GM12878 (cell line): ENCODE measurements around the gene TTC39A. TPM values are rescaled to one million over a fixed set of nuclear protein-coding genes. Genes with fewer than 3 reads are reported as not detected.

ENCODE experiments used
- ATAC-seq: fragments of 200-7000 bp; cut with Tn5 transposase; 3 replicates; pipeline ENCODE4 v1.9.1; 2020; ENCODE audit warnings: mild to moderate bottlenecking, moderate library complexity
- BruUV-seq: library from RNA; stranded (reverse); fragments of 400-500 nt; replicated peaks from 2 replicates; lab custom pipeline; 2021; lab: Mats Ljungman, UMichigan
- CTCF ChIA-PET: fragments of 300-600 bp; sonication (Branson Sonifier 250); formaldehyde crosslinking; extraction: SDS; loops from one replicate; lab custom pipeline; 2021; ENCODE audit warnings: inconsistent platforms; lab: Yijun Ruan, JAX
- POLR2A ChIA-PET: fragments of 350-600 bp; formaldehyde crosslinking; extraction: SDS; loops from one replicate; lab custom pipeline; 2021; ENCODE audit warnings: inconsistent platforms; lab: Charles Lee
- RAD21 ChIA-PET: fragments of 300-600 bp; sonication (Branson Sonifier 250); formaldehyde crosslinking; loops from one replicate; lab custom pipeline; 2023; ENCODE audit warnings: antibody characterized with exemption; ENCODE audit not compliant: unreplicated experiment; lab: Charles Lee
- SMC1A ChIA-PET: fragments of 300-600 bp; sonication (Branson Sonifier 250); formaldehyde crosslinking; loops from one replicate; lab custom pipeline; 2023; ENCODE audit not compliant: unreplicated experiment, uncharacterized antibody; lab: Charles Lee
- DNase-seq: peaks from one replicate; pipeline ENCODE4 v3.0.0-alpha.2; 2011; ENCODE audit warnings: low read depth, low spot score
- FAIRE-seq: peaks from 3 replicates; lab custom pipeline; 2011; peaks lifted over from hg19 to GRCh38; lab: Jason Lieb, UNC
- H2AFZ ChIP-seq: 2 replicates; pipeline ENCODE4 v1.6.0; 2011; ENCODE audit warnings: low read depth, low read length, control low read depth; ENCODE audit not compliant: control insufficient read depth
- H3K27ac ChIP-seq: 2 replicates; pipeline ENCODE4 v1.5.1; 2011; ENCODE audit warnings: control low read depth; ENCODE audit not compliant: control insufficient read depth, insufficient read depth
- H3K27me3 ChIP-seq, 2 experiments: replicated peaks in 1 of 2; 2 replicates each; pipeline versions ENCODE4 v1.6.0 to v1.6.1; 2011; ENCODE audit warnings: low read length in 1 of 2; ENCODE audit not compliant: control insufficient read depth in 2 of 2, insufficient read depth in 2 of 2
- H3K36me3 ChIP-seq, 2 experiments: 2 replicates each; pipeline ENCODE4 v1.5.1; 2011; ENCODE audit warnings: low read length in 1 of 2; ENCODE audit not compliant: control insufficient read depth in 2 of 2, insufficient read depth in 2 of 2
- H3K4me1 ChIP-seq: 2 replicates; pipeline ENCODE4 v1.6.1; 2011; ENCODE audit warnings: mild to moderate bottlenecking, low read length, moderate library complexity, mixed read lengths; ENCODE audit not compliant: control insufficient read depth, insufficient read depth
- H3K4me2 ChIP-seq: 2 replicates; pipeline ENCODE4 v1.6.0; 2011; ENCODE audit warnings: control low read depth; ENCODE audit not compliant: control insufficient read depth, insufficient read depth
- H3K4me3 ChIP-seq: fragments of 200-600 bp; sonication (generic); 2 replicates; pipeline ENCODE4 v1.5.1; 2016
- H3K79me2 ChIP-seq: 2 replicates; pipeline ENCODE4 v1.6.0; 2011; ENCODE audit warnings: low read length; ENCODE audit not compliant: control insufficient read depth, insufficient read depth
- H3K9ac ChIP-seq: 2 replicates; pipeline ENCODE4 v1.8.0; 2011; ENCODE audit warnings: low read length, control low read depth, mixed read lengths; ENCODE audit not compliant: control insufficient read depth, insufficient read depth
- H3K9me3 ChIP-seq: replicated peaks from 3 replicates; pipeline ENCODE4 v1.5.1; 2011; ENCODE audit warnings: mild to moderate bottlenecking, low read length; ENCODE audit not compliant: control insufficient read depth, insufficient read depth
- H4K20me1 ChIP-seq: 2 replicates; pipeline ENCODE4 v1.6.0; 2011; ENCODE audit not compliant: control insufficient read depth, insufficient read depth
- CBX5 ChIP-seq: sonication (generic); IDR thresholded peaks from 2 replicates; pipeline ENCODE4 v1.6.1; 2016; ENCODE audit warnings: low read depth, moderate library complexity, mild to moderate bottlenecking, inconsistent platforms
- CEBPB ChIP-seq, 2 experiments: fragments of 150-350 bp in 1 of 2; IDR thresholded peaks; 2 replicates each; pipeline ENCODE4 v1.6.1; 2012 to 2014; ENCODE audit warnings: low read depth in 2 of 2, low read length in 2 of 2, borderline replicate concordance in 1 of 2, inconsistent platforms in 1 of 2
- MEF2A ChIP-seq: IDR thresholded peaks from 2 replicates; pipeline ENCODE4 v1.6.1; 2011; ENCODE audit warnings: low read depth, mild to moderate bottlenecking, low read length, moderate library complexity; ENCODE audit not compliant: insufficient read depth
- PAX8 ChIP-seq: fragments of 450-650 bp; IDR thresholded peaks from 2 replicates; pipeline ENCODE4 v1.6.1; 2017; ENCODE audit warnings: mild to moderate bottlenecking, moderate library complexity
- POU2F2 ChIP-seq: IDR thresholded peaks from 3 replicates; pipeline ENCODE4 v1.6.1; 2011; ENCODE audit warnings: low read depth, mild to moderate bottlenecking, low read length, borderline replicate concordance
- SREBF1 ChIP-seq: IDR thresholded peaks from 2 replicates; pipeline ENCODE4 v1.6.1; 2012; ENCODE audit warnings: mild to moderate bottlenecking, low read length
- ZNF274 ChIP-seq: IDR thresholded peaks from one replicate; pipeline ENCODE4 v1.8.0; 2011; ENCODE audit not compliant: insufficient read length, insufficient read depth
- whole genome bisulfite sequencing: methylation state at CpG from one replicate; pipeline ENCODE4 v1.1.6; 2016; ENCODE audit warnings: low lambda C conversion rate; ENCODE audit not compliant: insufficient replicate concordance, insufficient coverage; ENCODE audit errors: missing lambda C conversion rate; 5-methylcytosine and 5-hydroxymethylcytosine counted together
- in situ Hi-C: fragments of 300-500 bp; cut with MboI; formaldehyde crosslinking; loops from 9 replicates; pipeline ENCODE4 v1.14.3; 2018; ENCODE audit warnings: mixed read lengths
- intact Hi-C: fragments of 100-400 bp; cut with micrococcal nuclease; formaldehyde crosslinking; loops from one replicate; pipeline ENCODE4 v1.14.2; 2022; ENCODE audit not compliant: unreplicated experiment
- polyA plus RNA-seq, 11 experiments: library from polyadenylated mRNA; depleted of rRNA in 4 of 11; unstranded in 6 of 11; stranded (reverse) in 5 of 11; fragments of >200 nt; fragmentation: Nextera tagmentation in 4 of 11; fragmentation: Illumina TruSeq in 1 of 11; extraction: Ambion mirVana in 4 of 11; extraction: Trizol in 1 of 11; gene quantifications; 1 replicate in 1 of 11; 2 replicates in 10 of 11; pipeline versions ENCODE4 v1.2.1 to v1.2.3, GENCODE V29; 2011 to 2016; ENCODE audit warnings: inconsistent platforms in 2 of 11, missing spikeins in 2 of 11, low read depth in 1 of 11
- total RNA-seq, 4 experiments: library from RNA; depleted of rRNA in 3 of 4; stranded (reverse); fragments of >200 nt in 3 of 4; fragmentation: Illumina TruSeq in 1 of 4; extraction: Trizol in 1 of 4; gene quantifications; 2 replicates each; pipeline versions ENCODE4 v1.2.1 to v1.2.3, GENCODE V29; 2013 to 2021
- TF ChIP-seq, protein P1 (sequence below): IDR thresholded peaks from 2 replicates; pipeline ENCODE4 v1.6.1; 2011; ENCODE audit warnings: borderline replicate concordance, low read depth, mild to moderate bottlenecking, moderate library complexity, mixed read lengths, low read length; ENCODE audit not compliant: insufficient read depth; ENCODE audit errors: extremely low read length

Gene TTC39A
- total and polyA plus RNA-seq, 10 of the 15 experiments (the other 5 are each of a cell fraction or from before 2014, with no cell fraction given) = 0.18 to 3.0 (median 1.2) TPM

DNA sequence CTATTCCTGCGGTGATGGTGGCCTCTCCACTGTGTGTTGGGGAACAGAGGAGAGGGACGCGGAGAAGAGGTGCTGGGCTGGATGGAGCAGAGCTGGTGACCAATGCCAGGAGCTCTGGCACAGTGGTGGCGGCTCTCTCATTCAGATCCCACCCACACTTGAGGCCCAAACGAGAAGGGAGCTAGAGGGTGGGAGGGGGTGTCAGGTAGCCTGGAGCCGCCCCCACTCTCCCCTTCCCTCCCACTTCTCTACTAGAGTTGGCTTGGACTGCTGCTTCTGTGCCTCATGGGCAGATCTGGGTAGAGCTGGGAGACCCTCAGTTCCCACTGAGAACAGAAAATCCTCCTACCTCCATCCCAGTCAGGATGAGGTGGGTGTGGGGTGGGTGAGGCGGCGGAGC, 3.5 kb downstream of the TTC39A start:
- in situ Hi-C loops (no loop called here), intact Hi-C loops (no loop called here)
- Histone ChIP-seq H3K4me1 (peaks cover 9% of the 10 kb centered on the region), H3K27ac (no peak overlapping the region), H3K79me2 (no peaks in the 10 kb centered on the region), H3K9ac (no peak overlapping the region), H3K4me3 (no peak overlapping the region), H2AFZ (no peak overlapping the region), H3K4me2 (no peak overlapping the region), H3K27me3 (peaks cover 2 to 4% of the 10 kb centered on the region in 2 experiments; a peak in 3 of 4 replicates), H4K20me1 (no peaks in the 10 kb centered on the region), H3K36me3 (no peaks in the 10 kb centered on the region), H3K9me3 (no peaks in the 10 kb centered on the region)
- ATAC-seq (no peak), DNase-seq (no peak), FAIRE-seq (no peak)
- RAD21 ChIA-PET = no interaction called here
- TF ChIP-seq PAX8 (no peak), MEF2A (no peak), ZNF274 (no peak)
- SMC1A ChIA-PET = no interaction called here
- POLR2A ChIA-PET = no interaction called here
- CTCF ChIA-PET = no interaction called here
- WGBS = 59% methylated on average over 8 of the region's 8 CpGs
- no TSS peak for BruUV-seq

DNA sequence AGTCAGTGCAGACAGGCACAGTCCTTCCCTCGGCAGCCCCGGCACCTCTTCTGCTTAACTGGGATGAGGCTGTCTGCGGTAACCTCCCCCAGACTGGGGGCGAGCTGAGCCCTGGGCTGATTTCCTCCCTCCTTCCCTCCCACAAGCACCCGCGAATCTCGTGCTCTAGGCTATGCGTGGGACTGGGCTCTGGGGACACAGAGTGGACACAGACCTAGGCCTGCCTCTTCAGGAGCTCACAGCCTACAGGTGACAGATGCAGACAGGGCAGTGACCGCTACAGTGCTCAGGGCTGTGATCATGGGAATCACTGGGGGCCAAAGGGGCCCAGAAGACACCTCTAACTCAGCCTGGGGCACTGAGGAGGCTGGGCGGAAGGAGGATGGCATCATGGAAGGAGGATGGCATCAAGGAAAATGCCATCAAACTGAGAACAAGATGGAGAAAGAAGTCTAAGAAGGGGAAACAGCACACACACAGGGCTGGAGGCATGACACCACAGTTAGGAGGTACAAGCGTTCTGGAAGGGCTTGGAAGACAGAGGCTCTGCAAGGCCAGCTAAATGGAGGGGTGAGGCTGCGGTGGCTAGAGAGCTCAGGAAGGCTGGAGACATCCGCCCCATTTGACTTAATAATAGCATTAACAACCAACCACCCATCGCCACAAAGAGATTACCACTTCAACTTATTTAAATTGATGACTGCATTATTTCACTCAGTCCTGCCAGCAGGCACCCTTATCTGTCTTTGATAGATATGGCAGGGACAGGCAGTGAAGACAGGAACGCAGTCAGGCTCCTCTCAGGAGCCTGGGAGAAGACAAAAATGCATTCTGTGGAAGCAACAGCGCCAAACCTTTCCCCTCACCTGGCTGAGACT, 4.2 kb downstream of the TTC39A start:
- ATAC-seq = peak; percentile 24; the same call in 2 of the 3 replicates
- CTCF ChIA-PET = no interaction called here
- no peak for FAIRE-seq
- Histone ChIP-seq H3K27me3 (peaks cover 2 to 4% of the 10 kb centered on the region in 2 experiments; a peak in 3 of 4 replicates), H4K20me1 (no peaks in the 10 kb centered on the region), H2AFZ (no peak overlapping the region), H3K4me2 (no peak overlapping the region), H3K36me3 (no peaks in the 10 kb centered on the region), H3K9ac (no peak overlapping the region), H3K9me3 (no peaks in the 10 kb centered on the region), H3K79me2 (no peaks in the 10 kb centered on the region), H3K4me1 (peaks cover 6% of the 10 kb centered on the region), H3K4me3 (no peak overlapping the region), H3K27ac (no peak overlapping the region)
- TF ChIP-seq POU2F2 = no peak
- no peak for TF ChIP-seq CEBPB (IDR thresholded peaks at IDR 0.05; ENCODE audit: borderline replicate concordance in 1 of 2, low read depth in 2 of 2, low read length in 2 of 2)
- TF ChIP-seq ZNF274 = no peak
- TF ChIP-seq, protein P1, sequence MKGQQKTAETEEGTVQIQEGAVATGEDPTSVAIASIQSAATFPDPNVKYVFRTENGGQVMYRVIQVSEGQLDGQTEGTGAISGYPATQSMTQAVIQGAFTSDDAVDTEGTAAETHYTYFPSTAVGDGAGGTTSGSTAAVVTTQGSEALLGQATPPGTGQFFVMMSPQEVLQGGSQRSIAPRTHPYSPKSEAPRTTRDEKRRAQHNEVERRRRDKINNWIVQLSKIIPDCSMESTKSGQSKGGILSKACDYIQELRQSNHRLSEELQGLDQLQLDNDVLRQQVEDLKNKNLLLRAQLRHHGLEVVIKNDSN = no peak
- no peak for TF ChIP-seq CBX5
- no peak for TF ChIP-seq SREBF1
- intact Hi-C loops (no loop called here), in situ Hi-C loops (no loop called here)
- RAD21 ChIA-PET = no interaction called here
- DNase-seq = no peak
- SMC1A ChIA-PET = no interaction called here
- no TSS peak for BruUV-seq
- POLR2A ChIA-PET = no interaction called here
- WGBS = 73% methylated on average over 16 of the region's 16 CpGs
